HTR-8/SVneo (cell line): ENCODE data around the gene E2F4.

ENCODE experiments used
- DNase-seq: peaks from one replicate; pipeline ENCODE4 v3.0.0; 2011; ENCODE audit warnings: low spot score, mixed read lengths; ENCODE audit not compliant: insufficient read length
- FAIRE-seq: peaks from 2 replicates; lab custom pipeline; 2011; peaks lifted over from hg19 to GRCh38; lab: Jason Lieb, UNC

E2F4 gene

DNA sequence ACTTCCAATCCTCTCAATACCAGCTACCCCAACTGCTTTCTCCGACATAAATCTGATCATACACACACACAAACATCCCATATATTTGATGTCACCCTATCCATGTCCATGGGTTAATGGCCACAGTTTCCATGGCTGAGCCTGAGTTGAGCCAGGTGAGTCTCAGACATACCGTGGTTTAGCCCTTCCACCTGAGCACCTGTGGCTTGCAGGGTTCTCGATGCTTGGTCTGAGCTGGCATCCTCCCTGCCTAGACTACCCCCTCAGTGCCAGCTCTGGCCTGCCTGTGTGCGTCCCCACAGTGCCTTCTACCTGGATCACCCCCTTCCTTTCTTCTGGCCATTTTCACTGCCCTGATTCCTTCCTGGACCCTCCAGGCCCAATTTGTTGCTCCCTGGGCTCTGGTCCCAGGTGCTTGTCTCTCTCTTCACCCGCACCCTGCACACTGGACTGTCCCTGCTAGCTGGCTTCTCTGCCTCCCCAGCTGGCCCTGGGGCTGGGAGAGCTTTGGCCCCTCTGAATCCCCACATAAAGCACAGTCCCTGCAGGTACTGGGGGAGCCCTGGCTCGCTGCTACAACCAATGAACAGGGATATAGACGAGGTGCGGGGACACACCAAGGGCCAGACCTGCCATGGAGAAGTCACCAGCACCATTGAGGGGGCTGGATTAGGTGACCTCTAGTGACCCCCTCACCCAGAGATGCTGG, 14.3 kb downstream of the E2F4 start:
- DNase-seq (no peak), FAIRE-seq (peak; percentile 52)

DNA sequence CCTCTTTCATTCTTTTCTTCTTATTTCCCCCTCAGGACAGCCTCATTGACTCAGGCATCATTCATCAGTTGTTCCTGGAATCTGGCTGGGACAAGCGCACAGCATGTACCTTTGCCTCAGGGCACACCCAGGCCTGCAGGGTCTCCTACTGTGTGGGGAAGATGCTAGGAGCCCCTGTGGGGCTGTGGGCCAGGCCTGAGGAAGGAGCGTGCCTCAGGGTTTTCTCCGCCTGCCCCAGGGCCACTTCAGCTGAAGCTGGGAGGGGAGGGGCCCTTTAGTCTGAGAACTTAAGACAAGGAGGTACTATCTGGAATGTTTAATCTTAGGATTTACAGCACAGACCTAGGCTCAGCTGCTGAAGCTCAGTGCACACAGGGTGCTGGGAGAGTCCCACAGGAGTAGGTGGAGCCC, 14.9 kb downstream of the E2F4 start:
- FAIRE-seq (no peak), DNase-seq (peak; percentile 40)

DNA sequence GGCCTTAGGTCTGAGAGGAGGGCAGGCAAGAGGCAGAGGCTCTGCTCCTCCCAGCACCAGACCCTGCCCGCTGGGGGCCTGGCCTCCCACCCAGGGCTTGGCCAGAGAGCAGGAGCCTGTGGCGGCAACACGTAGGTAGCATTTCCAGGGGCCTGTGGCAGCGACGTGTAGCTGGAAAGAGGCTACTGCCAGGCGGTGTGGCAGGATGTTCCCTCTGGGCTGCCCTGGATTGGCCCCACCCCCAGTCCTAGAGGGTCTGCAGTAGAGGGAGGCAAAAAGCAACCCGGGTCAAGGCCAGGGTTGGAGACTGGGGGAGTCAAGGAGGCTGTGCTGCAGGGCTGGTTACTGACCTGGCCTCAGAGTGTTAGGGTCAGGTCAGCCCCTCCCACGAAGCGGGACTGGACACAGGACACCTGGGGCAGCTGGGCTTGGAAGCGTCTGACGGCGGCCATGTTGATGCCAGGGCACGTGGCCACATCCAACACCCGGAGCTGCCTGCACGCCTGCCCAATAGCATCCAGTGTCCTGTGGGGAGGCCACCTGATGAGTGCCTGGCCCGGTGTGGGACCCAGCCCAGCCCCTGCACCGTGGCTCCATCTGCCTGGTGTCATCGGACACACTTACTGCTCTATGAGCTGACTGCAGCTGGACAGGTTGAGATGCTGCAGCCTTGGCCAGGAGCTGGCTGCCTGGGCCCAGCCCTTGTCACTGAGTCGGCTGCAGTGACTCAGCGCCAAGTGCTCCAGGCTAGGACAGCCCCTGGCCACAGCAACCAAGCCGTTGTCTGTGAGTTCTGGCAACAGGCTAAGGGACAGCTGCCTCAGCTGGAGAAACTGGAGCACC, 15.5 kb downstream of the E2F4 start:
- DNase-seq (peak; percentile 28), FAIRE-seq (peak; percentile 83)

- DNase-seq (no peak), FAIRE-seq (no peak)
Observed at GRCh38 chr16:67208154-67208896, 16.4 kb downstream of the E2F4 start.

DNA sequence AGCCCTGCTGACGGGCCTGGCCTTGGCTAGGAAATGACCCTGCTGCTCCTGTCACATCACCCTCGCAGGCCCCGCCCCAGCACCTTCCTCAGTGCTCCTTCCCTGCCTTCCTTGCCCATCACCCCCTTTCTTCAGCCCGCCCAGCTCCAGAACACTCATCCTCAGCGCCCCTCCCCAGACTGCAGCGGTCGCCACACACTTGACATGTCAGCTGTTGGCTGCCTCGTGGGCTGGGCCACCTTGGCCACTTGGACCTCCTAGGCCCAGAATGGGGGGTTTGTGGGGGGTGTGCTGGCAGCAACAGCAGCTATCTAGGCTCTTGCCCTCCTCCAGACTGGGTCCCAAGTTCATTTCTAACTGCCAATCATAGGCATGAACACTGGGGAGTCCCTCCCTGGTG, 17.6 kb downstream of the E2F4 start:
- FAIRE-seq, result no peak
- no peak for DNase-seq

- FAIRE-seq (no peak), DNase-seq (no peak)
Observed at GRCh38 chr16:67210069-67210937, 18.3 kb downstream of the E2F4 start.

GRCh38 chr16:67211674-67212073, 19.7 kb downstream of the E2F4 start:
- FAIRE-seq, result peak; percentile 70
- no peak for DNase-seq

GRCh38 chr16:67212766-67213165, 20.8 kb downstream of the E2F4 start:
- no peak for FAIRE-seq
- DNase-seq, result no peak

DNA sequence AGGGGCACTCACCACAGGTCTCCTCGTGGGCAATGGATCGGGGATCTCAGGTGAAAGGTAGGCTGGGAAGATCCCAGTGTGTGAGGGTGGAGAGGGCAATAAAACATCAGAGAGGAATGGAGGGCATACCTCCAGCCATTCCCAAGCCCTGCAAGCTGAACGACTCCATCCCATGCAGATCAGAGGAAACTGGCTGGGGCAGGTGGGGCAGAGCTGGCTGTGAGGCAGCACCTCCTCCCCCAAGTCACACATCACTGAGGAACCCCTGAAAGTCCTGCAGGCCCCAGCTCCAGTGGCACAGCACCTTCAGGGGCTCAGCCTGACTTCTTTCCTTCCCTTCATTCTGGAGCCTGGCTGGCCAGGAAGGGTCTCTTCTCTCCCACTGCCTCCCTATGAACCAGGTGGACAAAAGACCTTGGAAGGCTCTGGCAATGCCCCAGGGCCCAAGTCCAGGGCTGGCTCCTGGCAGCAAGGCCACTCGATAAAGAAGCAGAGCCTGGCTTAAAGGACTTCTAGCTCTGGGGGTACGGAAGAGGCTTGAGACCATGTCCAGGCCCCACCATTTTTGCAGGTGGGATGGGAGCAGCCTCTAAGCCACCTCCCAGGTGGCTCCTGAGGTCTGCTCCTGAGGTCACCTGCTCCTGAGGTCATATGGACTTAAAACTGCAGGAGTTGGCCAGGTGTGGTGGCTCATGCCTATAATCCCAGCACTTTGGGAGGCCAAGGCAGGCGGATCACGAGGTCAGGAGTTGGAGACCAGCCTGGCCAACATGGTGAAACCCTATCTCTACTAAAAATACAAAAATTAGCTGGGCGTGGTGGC, 21.5 kb downstream of the E2F4 start:
- DNase-seq (no peak), FAIRE-seq (no peak)

- DNase-seq (no peak), FAIRE-seq (no peak)
Observed at GRCh38 chr16:67215706-67216105, 23.8 kb downstream of the E2F4 start.

DNA sequence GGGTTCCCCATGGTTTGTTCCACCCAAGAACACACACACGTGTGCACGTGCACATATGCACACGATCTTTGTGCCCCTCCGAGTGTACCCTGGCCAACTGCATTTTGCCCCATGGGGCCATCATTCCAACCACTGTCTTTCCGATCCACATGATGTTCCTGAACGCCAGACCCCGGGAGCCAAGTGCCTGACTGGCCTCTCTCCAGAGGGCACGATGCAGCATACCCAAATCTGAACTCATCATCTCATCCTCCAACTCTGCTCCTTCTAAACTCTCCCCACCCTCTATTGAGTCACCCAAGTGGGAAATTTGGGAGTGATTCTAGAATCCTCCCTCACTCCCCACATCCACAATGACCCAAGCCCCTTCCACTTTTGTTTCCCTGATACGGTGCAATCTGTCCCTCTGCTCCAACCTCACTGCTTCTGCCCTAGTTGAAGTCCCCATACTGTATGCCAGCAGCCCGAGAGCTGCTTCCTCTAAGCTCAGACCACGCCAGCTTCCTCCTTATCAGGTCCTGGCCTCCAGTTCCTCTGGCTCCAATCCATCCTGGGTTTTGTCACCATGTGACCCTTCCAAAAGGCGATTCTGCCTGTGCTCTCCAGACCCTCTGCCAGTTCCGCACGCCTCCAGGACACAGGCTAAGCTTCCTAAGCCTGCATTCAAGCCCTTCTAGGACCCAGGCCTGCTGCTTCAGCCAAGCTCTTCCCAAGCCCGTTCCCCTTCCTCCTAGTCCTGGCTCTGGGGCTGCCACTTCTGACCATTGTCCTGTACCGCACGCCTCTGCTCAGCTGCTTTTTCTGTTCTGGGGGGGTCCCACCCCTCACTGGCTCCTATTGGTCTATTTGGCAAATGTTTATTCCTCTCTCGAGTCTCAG, 24.9 kb downstream of the E2F4 start:
- DNase-seq (no peak), FAIRE-seq (peak; percentile 42)

GRCh38 chr16:67223992-67224391, 32.0 kb downstream of the E2F4 start:
- no peak for DNase-seq
- no peak for FAIRE-seq

DNA sequence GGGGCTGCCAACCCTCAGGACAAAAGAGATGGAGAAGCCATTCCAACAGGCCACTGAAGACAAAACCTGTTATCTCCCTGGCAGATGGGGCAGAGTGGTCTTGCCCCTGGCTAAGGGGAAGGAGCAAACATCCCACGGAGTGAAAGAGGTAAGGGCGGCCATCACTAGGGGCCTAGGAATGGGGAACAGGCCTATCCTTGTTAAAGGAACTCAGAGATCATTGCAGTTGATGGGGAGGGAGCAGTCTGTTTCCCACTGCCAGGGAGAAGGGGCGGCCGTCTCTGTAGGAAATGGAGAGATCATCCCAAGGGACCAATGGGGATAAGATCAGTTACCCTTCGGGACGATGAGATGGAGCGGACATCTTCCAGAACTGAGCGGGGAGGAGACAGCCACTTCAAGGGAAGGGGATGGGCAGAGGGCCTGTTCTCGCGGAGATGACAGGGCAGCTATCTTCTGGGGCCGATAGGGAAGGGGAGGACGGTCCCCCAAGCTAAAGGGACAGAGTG, 34.4 kb downstream of the E2F4 start:
- FAIRE-seq, result peak; percentile 51
- DNase-seq, result no peak

- DNase-seq (peak; percentile 98), FAIRE-seq (peak; percentile 99)
Observed at GRCh38 chr16:67226804-67227566, 35.0 kb downstream of the E2F4 start, which contains the start of gene TMEM208. Gene TMEM208 (plus strand): TSS chr16:67227130. CDS start chr16:67227219, 89 bp downstream.

DNA sequence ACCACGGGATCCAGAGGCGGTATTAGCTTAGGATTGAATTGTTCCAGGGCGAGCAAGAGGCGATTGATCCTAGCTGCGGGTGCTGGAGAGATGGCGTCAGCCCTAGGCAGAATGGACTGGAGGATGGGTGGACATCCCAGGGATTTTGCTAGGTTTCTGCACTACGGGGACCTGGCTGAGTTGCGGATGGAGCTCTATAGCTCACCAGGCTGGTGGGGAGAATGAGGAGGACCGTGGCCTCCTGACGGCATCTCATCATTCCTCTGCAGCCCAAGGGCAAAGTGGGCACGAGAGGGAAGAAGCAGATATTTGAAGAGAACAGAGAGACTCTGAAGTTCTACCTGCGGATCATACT, 35.6 kb downstream of the E2F4 start:
- FAIRE-seq (no peak), DNase-seq (no peak)

DNA sequence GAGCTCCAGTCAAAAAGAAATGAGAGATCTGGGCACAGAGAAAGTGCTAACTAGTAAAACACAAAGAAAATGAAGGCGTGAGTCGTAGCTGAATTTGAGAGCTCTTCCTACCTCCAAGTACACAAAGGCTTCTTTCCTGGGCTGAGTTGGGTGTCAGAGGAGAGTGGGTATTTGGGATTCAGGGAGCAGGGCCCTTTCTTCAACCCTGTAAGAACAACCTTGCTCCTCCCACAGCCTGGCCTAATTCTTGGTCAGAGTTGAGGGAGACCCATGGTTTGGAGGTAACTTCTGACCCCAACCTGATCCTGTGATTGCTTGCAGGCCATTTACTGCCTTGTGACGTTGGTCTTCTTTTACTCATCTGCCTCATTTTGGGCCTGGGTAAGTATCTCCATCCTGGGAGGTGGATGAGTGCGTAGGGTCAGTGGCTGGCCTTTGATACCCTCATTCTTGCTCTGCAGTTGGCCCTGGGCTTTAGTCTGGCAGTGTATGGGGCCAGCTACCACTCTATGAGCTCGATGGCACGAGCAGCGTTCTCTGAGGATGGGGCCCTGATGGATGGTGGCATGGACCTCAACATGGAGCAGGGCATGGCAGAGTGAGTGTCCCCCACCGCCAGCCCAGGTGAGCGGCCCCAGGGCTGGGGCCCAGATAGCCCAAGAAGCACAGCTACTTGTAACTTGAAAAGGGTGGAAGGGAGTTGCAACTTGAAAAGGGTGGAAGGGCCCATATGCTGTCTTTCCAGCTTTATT, 36.3 kb downstream of the E2F4 start:
- FAIRE-seq, result peak; percentile 28
- no peak for DNase-seq

- FAIRE-seq (no peak), DNase-seq (no peak)
Observed at GRCh38 chr16:67228905-67229304, 37.0 kb downstream of the E2F4 start.
